ENCODE results near the gene CAPN12. TPM values are rescaled to one million over a fixed set of nuclear protein-coding genes. Genes with fewer than 3 reads are reported as not detected.
A peak's percentile ranks its signal among the peaks of the same experiment; 100 is the strongest.

Gene CAPN12
- total RNA-seq, 1 donor from 2014 or later, result 0.31 TPM

GRCh38 chr19:38737921-38738737 lies 6.1 kb downstream of the CAPN12 start:
- no peak for DNase-seq

- no peak for DNase-seq
These were observed 6.9 kb downstream of the CAPN12 start for GRCh38 chr19:38737281-38737865.

- DNase-seq, result peak; percentile 63
These were observed 7.6 kb downstream of the CAPN12 start for GRCh38 chr19:38736413-38737280.

- peak; percentile 53 for DNase-seq
These were observed 8.2 kb downstream of the CAPN12 start for GRCh38 chr19:38736036-38736412.

GRCh38 chr19:38735257-38735686 lies 9.0 kb downstream of the CAPN12 start:
- DNase-seq, result no peak

- no peak for DNase-seq
These were observed 9.6 kb downstream of the CAPN12 start for GRCh38 chr19:38734426-38735256.

GRCh38 chr19:38734176-38734425 lies 10.2 kb downstream of the CAPN12 start:
- DNase-seq, result no peak

- no peak for DNase-seq
These were observed 10.6 kb downstream of the CAPN12 start for GRCh38 chr19:38733493-38734175.

- DNase-seq, result no peak
These were observed 11.1 kb downstream of the CAPN12 start for GRCh38 chr19:38733241-38733492.

- DNase-seq, result no peak
These were observed 12.5 kb downstream of the CAPN12 start for GRCh38 chr19:38731654-38732301.

GRCh38 chr19:38730731-38731589 lies 13.3 kb downstream of the CAPN12 start:
- DNase-seq, result no peak

- no peak for DNase-seq
These were observed 13.9 kb downstream of the CAPN12 start for GRCh38 chr19:38730470-38730730.

- DNase-seq, result peak; percentile 71
These were observed 14.4 kb downstream of the CAPN12 start for GRCh38 chr19:38729653-38730469.

- DNase-seq, result no peak
These were observed 15.3 kb downstream of the CAPN12 start for GRCh38 chr19:38728752-38729541.

- no peak for DNase-seq
These were observed 16.2 kb downstream of the CAPN12 start for GRCh38 chr19:38727868-38728660.

GRCh38 chr19:38727306-38727867 lies 16.9 kb downstream of the CAPN12 start:
- DNase-seq, result no peak

GRCh38 chr19:38726761-38727301 lies 17.4 kb downstream of the CAPN12 start:
- no peak for DNase-seq

GRCh38 chr19:38726284-38726673 lies 18.0 kb downstream of the CAPN12 start:
- no peak for DNase-seq

All from tongue (tissue), 2 donors.